KBM-7 (cell line): ENCODE measurements around the gene CR2.

Source experiments
- DNase-seq: peaks from one replicate; pipeline ENCODE4 v3.0.0-alpha.2; 2015
- in situ Hi-C: fragments of 300-500 bp; cut with MboI; formaldehyde crosslinking; loops from 2 replicates; pipeline ENCODE4 v1.14.3; 2020; ENCODE audit warnings: low sequenced_read_pairs, low pct_unique_long_range_greater_than_20kb, mixed read lengths

CR2 gene

DNA sequence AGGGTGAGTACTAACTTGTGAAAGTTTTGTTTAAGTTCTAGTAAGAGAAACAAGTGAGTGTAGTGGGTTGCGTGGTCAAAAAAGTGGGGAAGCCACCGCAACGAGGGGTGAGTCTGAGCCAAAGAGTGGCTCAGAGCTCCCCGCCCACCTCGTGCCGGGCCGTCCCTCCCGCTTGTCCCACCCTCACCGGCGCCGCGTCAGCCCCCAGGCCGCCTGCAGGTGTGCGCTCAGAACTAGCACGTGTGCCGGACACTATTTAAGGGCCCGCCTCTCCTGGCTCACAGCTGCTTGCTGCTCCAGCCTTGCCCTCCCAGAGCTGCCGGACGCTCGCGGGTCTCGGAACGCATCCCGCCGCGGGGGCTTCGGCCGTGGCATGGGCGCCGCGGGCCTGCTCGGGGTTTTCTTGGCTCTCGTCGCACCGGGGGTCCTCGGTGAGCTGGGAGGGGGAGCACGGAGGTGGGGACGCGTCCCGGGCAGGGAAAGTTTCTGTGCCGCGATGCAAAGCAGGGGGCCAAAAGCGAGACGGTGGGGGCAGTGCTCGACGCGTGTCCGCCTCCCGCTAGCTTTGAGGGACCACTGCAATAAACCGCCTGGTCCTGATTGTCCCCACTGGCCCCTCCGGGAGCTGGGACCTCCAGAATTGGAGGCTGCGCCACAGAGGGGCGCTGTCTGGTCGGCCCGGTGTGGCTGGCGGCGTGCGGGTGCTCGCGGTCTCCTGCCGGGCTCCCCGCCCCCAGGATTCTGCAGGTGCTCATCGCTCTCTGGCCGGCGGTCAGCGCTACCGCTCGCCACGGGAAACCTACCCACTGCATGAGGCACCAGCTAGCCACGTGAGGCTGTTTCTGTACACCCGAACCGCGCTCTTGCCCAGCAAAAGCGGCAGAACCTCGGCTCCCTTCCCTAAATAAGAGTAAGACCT lies at the start of gene CR2:
Gene CR2, plus strand, starts transcription at position 283 of the 919 bp plus-strand sequence. Its CDS starts 91 bp downstream, at position 374.
- no peak for DNase-seq
- in situ Hi-C loops = no loop called here

DNA sequence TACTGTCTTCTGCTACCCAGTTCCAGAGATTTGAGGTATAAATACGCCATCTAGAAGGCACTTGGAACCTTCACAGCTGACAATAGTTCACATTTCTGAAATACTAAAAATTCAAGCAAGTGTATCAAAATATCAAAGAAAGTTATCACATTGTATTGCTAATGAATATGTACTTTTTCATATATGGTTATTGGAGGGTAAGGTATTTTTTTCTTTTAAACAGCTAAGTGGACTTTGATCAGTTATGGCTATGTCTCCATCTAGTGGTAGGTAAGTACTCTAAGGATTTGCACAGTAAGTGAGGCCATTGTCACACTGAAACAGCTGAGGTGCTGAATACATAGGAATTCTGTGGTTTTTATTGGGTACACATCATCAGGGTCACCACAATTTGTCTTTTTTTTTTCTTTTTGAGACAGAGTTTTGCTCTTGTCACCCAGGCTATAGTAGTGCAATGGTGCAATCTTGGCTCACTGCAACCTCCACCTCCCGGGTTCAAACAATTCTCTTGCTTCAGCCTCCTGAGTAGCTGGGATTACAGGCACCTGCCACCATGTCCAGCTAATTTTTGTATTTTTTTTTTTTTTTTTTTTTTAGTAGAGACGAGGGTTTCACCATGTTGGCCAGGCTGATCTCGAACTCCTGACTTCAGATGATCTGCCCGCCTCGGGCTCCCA lies 49.1 kb upstream of the CR2 start:
- peak; percentile 55 for DNase-seq
- in situ Hi-C loops = no loop called here

GRCh38 chr1:207405814-207406213 lies 48.3 kb upstream of the CR2 start:
- DNase-seq = no peak
- in situ Hi-C loops = no loop called here

DNA sequence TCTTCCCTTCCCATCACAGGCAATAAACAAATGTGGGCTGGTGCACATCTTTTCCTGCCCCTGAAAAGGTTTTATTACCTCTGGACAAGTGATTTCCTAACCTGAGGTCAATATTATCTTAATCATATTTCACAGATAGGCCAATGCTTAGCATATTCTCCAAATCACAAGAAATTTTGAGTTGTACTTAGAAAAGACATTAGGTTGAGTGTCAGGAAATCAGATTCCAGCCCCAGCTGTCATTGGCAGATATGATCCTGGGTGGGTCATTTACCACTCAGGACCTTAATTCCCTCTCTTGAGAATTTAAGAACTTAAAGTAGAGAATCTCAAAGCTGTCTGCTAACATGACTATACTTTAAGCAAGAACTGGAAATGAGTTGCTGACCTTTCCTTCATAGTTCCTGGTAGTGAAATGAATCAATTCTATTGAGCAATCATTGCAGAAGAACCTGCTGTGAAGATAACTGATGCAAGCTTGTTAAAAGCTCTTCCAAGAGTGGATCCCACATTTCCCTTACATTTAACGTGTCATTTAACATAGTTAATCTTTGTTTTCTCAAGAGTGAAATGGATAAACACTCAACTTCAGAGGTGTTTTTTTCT lies 46.4 kb upstream of the CR2 start:
- no peak for DNase-seq
- in situ Hi-C loops = no loop called here

DNA sequence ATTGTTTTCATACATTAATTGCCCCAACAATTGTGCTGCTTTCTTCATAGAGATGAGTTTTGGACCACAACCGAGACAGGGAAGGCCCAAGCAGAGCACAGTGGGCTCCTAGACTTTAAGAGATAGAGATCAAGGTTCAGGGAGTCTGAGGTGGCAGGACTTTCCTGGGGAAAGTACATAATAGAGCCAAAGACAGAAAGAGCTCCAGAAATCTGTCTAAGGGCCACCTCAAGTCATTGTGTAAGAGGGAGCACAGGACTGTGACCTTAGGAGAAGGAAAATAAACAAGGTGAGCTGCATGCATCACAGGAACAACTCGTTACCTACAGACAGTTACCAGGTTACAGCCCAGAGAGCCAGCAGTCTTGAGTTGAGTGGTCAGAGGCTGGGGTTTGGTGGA lies 41.3 kb upstream of the CR2 start:
- in situ Hi-C loops = no loop called here
- DNase-seq = no peak

DNA sequence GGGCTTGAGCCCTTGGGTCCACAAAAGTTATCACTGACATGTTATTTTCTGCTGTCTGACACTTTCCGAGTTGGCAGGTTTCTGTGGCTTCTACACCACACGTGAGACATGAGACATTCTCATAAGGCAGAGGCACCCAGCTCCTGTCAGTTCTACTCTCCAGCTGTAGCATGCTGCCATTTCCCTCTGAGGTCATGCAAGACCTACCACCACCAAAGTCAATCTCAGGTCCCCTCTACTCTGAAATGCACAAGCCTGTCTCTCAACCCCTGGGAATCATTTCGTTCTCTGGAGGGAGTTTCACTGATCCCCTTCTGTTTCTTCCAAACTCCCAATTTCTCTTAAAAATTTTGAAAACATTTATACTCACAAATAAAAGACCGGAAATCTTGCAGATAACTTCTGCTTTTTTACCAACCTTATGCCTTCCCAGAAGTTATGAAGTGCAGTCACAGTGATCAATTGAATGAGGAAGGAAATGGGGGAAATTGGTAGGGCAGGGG lies 39.5 kb upstream of the CR2 start:
- in situ Hi-C loops = no loop called here
- peak; percentile 76 for DNase-seq

- no peak for DNase-seq
- in situ Hi-C loops = no loop called here
Measured at GRCh38 chr1:207417076-207417475, 37.1 kb upstream of the CR2 start.

- peak; percentile 46 for DNase-seq
- in situ Hi-C loops = no loop called here
Measured at GRCh38 chr1:207418351-207418750, 35.8 kb upstream of the CR2 start.

GRCh38 chr1:207420109-207420508 lies 34.0 kb upstream of the CR2 start:
- DNase-seq = no peak
- in situ Hi-C loops = no loop called here

DNA sequence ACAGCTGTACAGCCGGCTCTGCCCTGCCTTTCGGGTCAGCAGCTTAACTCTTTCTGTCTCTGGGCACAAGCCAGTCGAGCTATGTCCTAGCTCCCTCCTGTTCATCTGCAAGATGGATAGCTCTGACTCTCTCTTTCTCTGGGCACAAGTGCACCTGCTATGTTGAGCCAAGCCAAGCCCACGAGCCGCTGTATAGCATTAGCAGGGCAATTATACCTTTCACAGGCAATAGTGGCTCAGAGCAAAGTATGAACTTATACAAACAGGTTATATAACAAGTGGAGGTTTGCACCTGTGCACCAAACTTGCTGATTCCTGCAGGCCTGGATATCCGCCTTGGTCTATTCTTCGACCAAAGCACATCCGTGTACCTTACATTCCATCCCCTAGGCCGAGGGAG lies 33.0 kb upstream of the CR2 start:
- no peak for DNase-seq
- in situ Hi-C loops = no loop called here

- no peak for DNase-seq
- in situ Hi-C loops = no loop called here
Measured at GRCh38 chr1:207423560-207424292, 30.4 kb upstream of the CR2 start.

- in situ Hi-C loops = no loop called here
- DNase-seq = no peak
Measured at GRCh38 chr1:207424570-207425131, 29.5 kb upstream of the CR2 start.

GRCh38 chr1:207427832-207428585 lies 26.1 kb upstream of the CR2 start:
- DNase-seq = no peak
- in situ Hi-C loops = no loop called here

DNA sequence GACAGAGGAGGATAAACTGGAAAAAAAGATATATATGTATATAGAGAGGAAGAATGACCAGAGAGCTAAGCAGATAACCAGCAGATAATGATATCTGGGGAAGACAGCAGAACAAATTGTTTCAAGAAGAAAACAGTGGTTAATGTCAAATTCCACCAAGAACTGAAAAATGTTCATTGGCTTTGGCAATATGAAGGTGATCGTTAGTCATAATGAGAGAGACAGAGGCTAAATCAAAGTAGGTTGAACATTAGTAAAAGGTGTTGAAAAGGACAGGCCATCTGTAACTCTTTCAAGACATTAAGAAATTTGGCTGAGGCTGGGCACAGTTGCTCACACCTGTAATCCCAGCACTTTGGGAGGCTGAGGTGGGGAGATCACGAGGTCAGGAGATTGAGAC lies 25.3 kb upstream of the CR2 start:
- no peak for DNase-seq
- in situ Hi-C loops = no loop called here

GRCh38 chr1:207429963-207430362 lies 24.2 kb upstream of the CR2 start:
- no peak for DNase-seq
- in situ Hi-C loops = no loop called here

GRCh38 chr1:207430602-207431001 lies 23.5 kb upstream of the CR2 start:
- no peak for DNase-seq
- in situ Hi-C loops = no loop called here

- in situ Hi-C loops = no loop called here
- DNase-seq = no peak
Measured at GRCh38 chr1:207431508-207431907, 22.6 kb upstream of the CR2 start.

DNA sequence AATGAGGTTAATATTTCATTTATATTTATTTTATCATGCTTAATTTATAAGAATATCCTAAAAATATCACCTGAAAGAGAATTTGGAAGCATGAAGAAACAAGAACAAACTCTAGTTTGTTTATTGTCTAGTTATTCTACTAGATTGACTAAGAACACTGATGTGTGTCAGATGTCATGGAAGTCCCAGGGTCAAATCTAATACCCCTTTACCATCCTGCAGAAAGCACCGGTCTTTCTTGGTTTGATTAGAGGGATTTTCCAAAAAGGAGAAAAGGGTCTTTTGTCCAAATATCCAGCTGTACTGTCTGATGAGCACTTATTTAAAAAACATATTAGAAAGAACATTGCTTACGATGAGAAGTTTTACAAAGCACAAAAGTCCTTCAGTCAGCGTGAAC lies 20.7 kb upstream of the CR2 start:
- in situ Hi-C loops = no loop called here
- no peak for DNase-seq
